GM12873 (cell line): ENCODE data around the gene BUB1B.

Experiments
- CTCF ChIP-seq: IDR thresholded peaks from 2 replicates; pipeline ENCODE4 v1.5.1; 2012; ENCODE audit warnings: low read depth, mild to moderate bottlenecking, moderate library complexity, low read length, control low read depth; ENCODE audit not compliant: insufficient read depth; ENCODE audit errors: missing control alignments

BUB1B gene

GRCh38 chr15:40249477-40250303 lies 88.8 kb downstream of the BUB1B start:
- TF ChIP-seq CTCF, result no peak

- no peak for TF ChIP-seq CTCF
Observed at GRCh38 chr15:40250304-40250656, 89.4 kb downstream of the BUB1B start.

- no peak for TF ChIP-seq CTCF
Observed at GRCh38 chr15:40250771-40251483, 90.1 kb downstream of the BUB1B start.

- no peak for TF ChIP-seq CTCF
Observed at GRCh38 chr15:40251486-40252140, 90.7 kb downstream of the BUB1B start.

GRCh38 chr15:40252141-40252437 lies 91.2 kb downstream of the BUB1B start:
- no peak for TF ChIP-seq CTCF

- no peak for TF ChIP-seq CTCF
Observed at GRCh38 chr15:40252438-40253166, 91.7 kb downstream of the BUB1B start.
